ENCODE results near the gene RNF144B. TPM values are rescaled to one million over a fixed set of nuclear protein-coding genes. Genes with fewer than 3 reads are reported as not detected.

The RNF144B gene
- total and polyA plus RNA-seq, 9 of the 15 experiments (the other 6 are each of a cell fraction or from before 2014, with no cell fraction given): 0.01 TPM; not detected in 8

- TF ChIP-seq ZNF318 (IDR thresholded peaks at IDR 0.05; ENCODE audit: borderline replicate concordance in 1 of 2, low read depth in 1 of 2) (no peak), HINFP (tag; conservative IDR thresholded peaks at IDR 0.05; ENCODE audit: low read depth) (no peak), MITF (IDR thresholded peaks at IDR 0.05) (no peak), DIDO1 (tag; IDR thresholded peaks at IDR 0.05; ENCODE audit: low read depth) (no peak)
These were observed 49.2 kb downstream of the RNF144B start (continued) for GRCh38 chr6:18436341-18436740.

All from K562 (cell line).